ENCODE data around the gene DNMT3A. TPM values are rescaled to one million over a fixed set of nuclear protein-coding genes. Genes with fewer than 3 reads are reported as not detected.

The DNMT3A gene
- total and polyA plus RNA-seq, 2 donors (not counting 1 experiment from before 2014, with no cell fraction given) = 8.9 to 24.5 TPM

DNA sequence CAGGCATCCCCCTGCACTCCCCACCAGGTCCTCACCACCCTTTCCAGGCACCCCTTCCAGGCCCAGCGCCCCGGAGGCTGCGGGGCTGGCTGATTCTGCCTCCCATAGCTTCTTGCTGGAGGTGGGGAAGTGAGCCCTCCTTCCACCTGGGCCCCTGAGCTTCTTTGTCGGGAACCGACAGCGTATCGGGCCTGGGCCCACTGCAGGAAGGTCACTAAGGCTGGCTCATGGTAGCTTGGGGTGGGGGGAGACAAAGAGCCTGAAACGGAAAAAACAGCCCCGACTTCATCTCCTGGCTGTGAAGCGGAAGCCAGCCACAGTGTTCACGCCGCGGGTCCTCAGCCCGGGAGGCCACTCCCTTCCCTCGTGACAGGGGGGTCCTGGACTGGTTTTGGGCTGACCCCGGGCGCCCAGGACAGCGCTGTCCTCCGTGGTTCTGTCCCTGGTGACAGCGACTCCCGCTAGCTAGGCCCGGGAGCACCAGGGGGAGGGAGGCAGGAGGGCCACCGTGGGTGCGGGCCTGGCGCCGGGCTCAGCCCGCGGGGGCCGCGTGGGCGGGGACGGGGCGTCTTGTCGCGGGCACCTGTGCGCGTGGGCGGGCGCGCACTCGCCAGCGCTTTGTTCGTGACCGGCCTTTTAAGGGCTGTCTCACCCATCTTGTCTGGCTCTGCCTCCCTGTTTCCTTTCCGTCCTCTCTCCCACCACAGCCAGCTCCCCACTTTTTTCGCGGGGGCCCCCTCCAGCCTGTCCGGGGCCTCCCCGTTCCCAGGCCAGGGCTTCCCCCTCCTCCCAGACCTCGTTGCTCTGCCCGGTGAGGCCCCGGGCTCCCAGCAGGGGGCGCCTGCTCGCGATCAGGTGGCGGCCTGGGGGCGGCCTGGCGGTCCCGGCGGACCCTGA, 64.9 kb downstream of the DNMT3A start:
- 2% methylated on average over 57 of the region's 60 CpGs for WGBS (ENCODE audit: insufficient coverage)
- Histone ChIP-seq H3K4me3 (ENCODE audit: control extremely low read depth in 1 of 5, extremely low read depth in 1 of 5, insufficient read depth in 1 of 5, low read depth in 2 of 5, low read length in 4 of 5) (peak overlapping the region in 4 of 5 experiments; percentile 46 to 60 (median 56)), H4K20me1 (ENCODE audit: control insufficient read depth, insufficient read depth, low read length, poor library complexity, severe bottlenecking) (no peaks in the 10 kb centered on the region), H3K79me2 (ENCODE audit: control insufficient read depth, insufficient read depth, low read length) (no peaks in the 10 kb centered on the region), H3K9me3 (ENCODE audit: control extremely low read depth in 1 of 3, control insufficient read depth in 2 of 3, insufficient read depth in 1 of 3, low read length in 2 of 3) (no peaks in the 10 kb centered on the region), H3K36me3 (replicated peaks in 1 of 2; ENCODE audit: control extremely low read depth in 1 of 2, control insufficient read depth in 1 of 2, extremely low read depth in 1 of 2, insufficient read depth in 2 of 2, low read length in 1 of 2) (no peaks in the 10 kb centered on the region), H3K4me2 (replicated peaks; ENCODE audit: low read depth, low read length, poor library complexity, severe bottlenecking) (peak overlapping the region; percentile 78), H3K27ac (ENCODE audit: low read length in 2 of 2) (peak overlapping the region; percentile 94 to 96), H2AFZ (ENCODE audit: insufficient read depth, low read depth, low read length, poor library complexity, severe bottlenecking) (peak overlapping the region; percentile 82), H3K27me3 (replicated peaks in 1 of 4; ENCODE audit: control extremely low read depth in 1 of 4, control insufficient read depth in 3 of 4, insufficient read depth in 4 of 4, low read length in 3 of 4) (no peaks in the 10 kb centered on the region), H3K9ac (ENCODE audit: low read length) (peak overlapping the region; percentile 69), H3K4me1 (ENCODE audit: control insufficient read depth in 2 of 2, insufficient read depth in 2 of 2, low read length in 2 of 2) (peaks cover 79 to 92% of the 10 kb centered on the region in 2 donors)
- TF ChIP-seq EZH2 (IDR thresholded peaks at IDR 0.05; ENCODE audit: borderline replicate concordance, insufficient read depth, low read depth, low read length, poor library complexity, severe bottlenecking) = no peak
- TF ChIP-seq, protein P1, sequence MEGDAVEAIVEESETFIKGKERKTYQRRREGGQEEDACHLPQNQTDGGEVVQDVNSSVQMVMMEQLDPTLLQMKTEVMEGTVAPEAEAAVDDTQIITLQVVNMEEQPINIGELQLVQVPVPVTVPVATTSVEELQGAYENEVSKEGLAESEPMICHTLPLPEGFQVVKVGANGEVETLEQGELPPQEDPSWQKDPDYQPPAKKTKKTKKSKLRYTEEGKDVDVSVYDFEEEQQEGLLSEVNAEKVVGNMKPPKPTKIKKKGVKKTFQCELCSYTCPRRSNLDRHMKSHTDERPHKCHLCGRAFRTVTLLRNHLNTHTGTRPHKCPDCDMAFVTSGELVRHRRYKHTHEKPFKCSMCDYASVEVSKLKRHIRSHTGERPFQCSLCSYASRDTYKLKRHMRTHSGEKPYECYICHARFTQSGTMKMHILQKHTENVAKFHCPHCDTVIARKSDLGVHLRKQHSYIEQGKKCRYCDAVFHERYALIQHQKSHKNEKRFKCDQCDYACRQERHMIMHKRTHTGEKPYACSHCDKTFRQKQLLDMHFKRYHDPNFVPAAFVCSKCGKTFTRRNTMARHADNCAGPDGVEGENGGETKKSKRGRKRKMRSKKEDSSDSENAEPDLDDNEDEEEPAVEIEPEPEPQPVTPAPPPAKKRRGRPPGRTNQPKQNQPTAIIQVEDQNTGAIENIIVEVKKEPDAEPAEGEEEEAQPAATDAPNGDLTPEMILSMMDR (IDR thresholded peaks at IDR 0.05) = peak; percentile 83
- ChIA-PET CTCF (interaction anchor here (0.6 to 3.8 kb wide), 13 partner anchors 8 to 129 kb away, joined by 3 to 28 read pairs (median 5); partner anchors contain the start of gene DNMT3A), POLR2A (interaction anchor here (0.6 to 1.4 kb wide), 6 partner anchors 25 to 1157 kb away, joined by 3 to 4 read pairs (median 4); no protein-coding TSS in a partner anchor)
- intact Hi-C loops (cut with micrococcal nuclease) = loop anchor here (5.0 to 10.0 kb wide), 3 partner anchors 145 to 395 kb away; partner anchors contain the start of gene DTNB
- H3K4me1 Mint-ChIP-seq = peaks cover 78% of the 10 kb centered on the region
- H3K27me3 Mint-ChIP-seq = no peaks in the 10 kb centered on the region
- H3K4me3 Mint-ChIP-seq = peak overlapping the region; percentile 79
- peak overlapping the region; percentile 94 for H3K27ac Mint-ChIP-seq
- ATAC-seq (ENCODE audit: low read depth) (peak; percentile 35), DNase-seq (peak; percentile 89)
- no peaks in the 10 kb centered on the region for H3K9me3 Mint-ChIP-seq (ENCODE audit: insufficient read depth)

Measured in B cell (primary cell).